ENCODE results near the gene KRTAP9-6.

Gene KRTAP9-6

GRCh38 chr17:41284546-41284945 is 19.4 kb downstream of the KRTAP9-6 start:
- DNase-seq (ENCODE audit: low spot score), result peak; percentile 0
- TF ChIP-seq CTCF (IDR thresholded peaks at IDR 0.05; ENCODE audit: borderline replicate concordance, control extremely low read depth, extremely low read depth, insufficient read depth, missing control alignments), result no peak
- in situ Hi-C loops (cut with MboI; ENCODE audit: low sequenced_read_pairs, unreplicated experiment), result no loop called here

GRCh38 chr17:41287050-41287449 is 21.9 kb downstream of the KRTAP9-6 start:
- no peak for TF ChIP-seq CTCF (IDR thresholded peaks at IDR 0.05; ENCODE audit: borderline replicate concordance, control extremely low read depth, extremely low read depth, insufficient read depth, missing control alignments)
- in situ Hi-C loops (cut with MboI; ENCODE audit: low sequenced_read_pairs, unreplicated experiment), result no loop called here
- peak; percentile 0 for DNase-seq (ENCODE audit: low spot score)

- no peak for TF ChIP-seq CTCF (IDR thresholded peaks at IDR 0.05; ENCODE audit: borderline replicate concordance, control extremely low read depth, extremely low read depth, insufficient read depth, missing control alignments)
- DNase-seq (ENCODE audit: low spot score), result no peak
- in situ Hi-C loops (cut with MboI; ENCODE audit: low sequenced_read_pairs, unreplicated experiment), result no loop called here
Observed at GRCh38 chr17:41294016-41294415, 28.8 kb downstream of the KRTAP9-6 start.

GRCh38 chr17:41296846-41297245 is 31.7 kb downstream of the KRTAP9-6 start:
- in situ Hi-C loops (cut with MboI; ENCODE audit: low sequenced_read_pairs, unreplicated experiment), result no loop called here
- TF ChIP-seq CTCF (IDR thresholded peaks at IDR 0.05; ENCODE audit: borderline replicate concordance, control extremely low read depth, extremely low read depth, insufficient read depth, missing control alignments), result no peak

GRCh38 chr17:41298458-41299135 is 33.4 kb downstream of the KRTAP9-6 start:
- in situ Hi-C loops (cut with MboI; ENCODE audit: low sequenced_read_pairs, unreplicated experiment), result no loop called here
- TF ChIP-seq CTCF (IDR thresholded peaks at IDR 0.05; ENCODE audit: borderline replicate concordance, control extremely low read depth, extremely low read depth, insufficient read depth, missing control alignments), result no peak
- no peak for DNase-seq (ENCODE audit: low spot score)

More at GRCh38 chr17:41296846-41297245, 31.7 kb downstream of the KRTAP9-6 start:
- no peak for DNase-seq (ENCODE audit: low spot score)

GRCh38 chr17:41301204-41301790 is 36.1 kb downstream of the KRTAP9-6 start:
- no peak for TF ChIP-seq CTCF (IDR thresholded peaks at IDR 0.05; ENCODE audit: borderline replicate concordance, control extremely low read depth, extremely low read depth, insufficient read depth, missing control alignments)
- in situ Hi-C loops (cut with MboI; ENCODE audit: low sequenced_read_pairs, unreplicated experiment), result loop anchor here (25.0 kb wide), 1 partner anchor 389 kb away; no protein-coding TSS in a partner anchor
- no peak for DNase-seq (ENCODE audit: low spot score)

Data from GM13976 (cell line).